ENCODE data around the gene ZNF577. TPM values are rescaled to one million over a fixed set of nuclear protein-coding genes. Genes with fewer than 3 reads are reported as not detected.

Gene ZNF577
- total RNA-seq, 2 donors from 2014 or later: 14.5 to 30.4 TPM

DNA sequence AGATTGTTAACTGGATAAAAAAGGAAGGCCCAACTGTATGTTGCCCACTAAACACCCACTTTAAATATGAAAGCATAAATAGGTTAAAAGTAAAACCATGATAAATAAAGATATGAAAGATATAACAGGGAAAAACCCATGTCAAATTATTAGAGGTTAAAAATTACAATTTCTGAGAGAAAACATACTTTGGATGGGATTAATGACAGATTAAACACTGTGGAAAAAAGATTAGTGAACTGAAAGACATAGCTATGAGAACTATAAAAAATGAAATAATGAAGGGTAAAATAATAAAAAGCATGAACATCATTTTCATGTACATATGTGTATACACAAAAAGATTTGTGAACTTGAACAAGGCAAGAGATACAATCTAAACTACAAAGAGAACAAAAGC lies 2.2 kb upstream of the ZNF577 start:
- Histone ChIP-seq H3K4me3 (no peak overlapping the region), H3K4me1 (ENCODE audit: control insufficient read depth in 1 of 2, low read depth in 2 of 2) (peaks cover 0 to 7% of the 10 kb centered on the region in 2 donors), H3K27ac (no peak overlapping the region), H3K27me3 (replicated peaks; ENCODE audit: insufficient read depth) (no peaks in the 10 kb centered on the region), H3K9me3 (peaks cover 60% of the 10 kb centered on the region), H3K36me3 (peaks cover 48% of the 10 kb centered on the region)
- ATAC-seq (ENCODE audit: insufficient number of reproducible peaks, low FRiP score, low read depth) (no peak), DNase-seq (ENCODE audit: low spot score) (no peak)
- TF ChIP-seq, protein P1, sequence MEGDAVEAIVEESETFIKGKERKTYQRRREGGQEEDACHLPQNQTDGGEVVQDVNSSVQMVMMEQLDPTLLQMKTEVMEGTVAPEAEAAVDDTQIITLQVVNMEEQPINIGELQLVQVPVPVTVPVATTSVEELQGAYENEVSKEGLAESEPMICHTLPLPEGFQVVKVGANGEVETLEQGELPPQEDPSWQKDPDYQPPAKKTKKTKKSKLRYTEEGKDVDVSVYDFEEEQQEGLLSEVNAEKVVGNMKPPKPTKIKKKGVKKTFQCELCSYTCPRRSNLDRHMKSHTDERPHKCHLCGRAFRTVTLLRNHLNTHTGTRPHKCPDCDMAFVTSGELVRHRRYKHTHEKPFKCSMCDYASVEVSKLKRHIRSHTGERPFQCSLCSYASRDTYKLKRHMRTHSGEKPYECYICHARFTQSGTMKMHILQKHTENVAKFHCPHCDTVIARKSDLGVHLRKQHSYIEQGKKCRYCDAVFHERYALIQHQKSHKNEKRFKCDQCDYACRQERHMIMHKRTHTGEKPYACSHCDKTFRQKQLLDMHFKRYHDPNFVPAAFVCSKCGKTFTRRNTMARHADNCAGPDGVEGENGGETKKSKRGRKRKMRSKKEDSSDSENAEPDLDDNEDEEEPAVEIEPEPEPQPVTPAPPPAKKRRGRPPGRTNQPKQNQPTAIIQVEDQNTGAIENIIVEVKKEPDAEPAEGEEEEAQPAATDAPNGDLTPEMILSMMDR (IDR thresholded peaks at IDR 0.05): no peak

DNA sequence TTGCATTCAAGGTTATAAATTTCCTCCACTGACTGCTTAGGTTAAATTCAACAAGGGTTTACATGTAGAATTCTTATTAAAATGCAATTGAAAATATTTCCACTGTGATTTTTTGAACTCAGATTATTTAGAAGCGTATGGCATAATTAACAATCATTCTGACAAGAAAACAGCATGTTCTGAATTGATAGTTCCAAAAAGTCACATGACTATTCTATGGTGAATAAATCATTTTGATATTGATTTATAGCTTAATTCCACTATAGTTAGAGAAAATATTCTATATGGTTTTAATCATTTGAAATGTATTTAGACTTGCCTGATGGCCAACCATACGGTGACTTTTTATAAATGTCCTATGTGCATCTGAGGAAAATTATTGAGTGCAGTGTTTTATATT lies 3.0 kb downstream of the ZNF577 start:
- Histone ChIP-seq H3K27ac (no peak overlapping the region), H3K4me1 (ENCODE audit: control insufficient read depth in 1 of 2, low read depth in 2 of 2) (peaks cover 0 to 7% of the 10 kb centered on the region in 2 donors), H3K4me3 (no peak overlapping the region), H3K9me3 (peaks cover 13% of the 10 kb centered on the region), H3K27me3 (replicated peaks; ENCODE audit: insufficient read depth) (no peaks in the 10 kb centered on the region), H3K36me3 (peaks cover 11% of the 10 kb centered on the region)
- no peak for ATAC-seq (ENCODE audit: insufficient number of reproducible peaks, low FRiP score, low read depth)
- TF ChIP-seq, protein P1 (IDR thresholded peaks at IDR 0.05): no peak
- DNase-seq (ENCODE audit: low spot score): no peak

DNA sequence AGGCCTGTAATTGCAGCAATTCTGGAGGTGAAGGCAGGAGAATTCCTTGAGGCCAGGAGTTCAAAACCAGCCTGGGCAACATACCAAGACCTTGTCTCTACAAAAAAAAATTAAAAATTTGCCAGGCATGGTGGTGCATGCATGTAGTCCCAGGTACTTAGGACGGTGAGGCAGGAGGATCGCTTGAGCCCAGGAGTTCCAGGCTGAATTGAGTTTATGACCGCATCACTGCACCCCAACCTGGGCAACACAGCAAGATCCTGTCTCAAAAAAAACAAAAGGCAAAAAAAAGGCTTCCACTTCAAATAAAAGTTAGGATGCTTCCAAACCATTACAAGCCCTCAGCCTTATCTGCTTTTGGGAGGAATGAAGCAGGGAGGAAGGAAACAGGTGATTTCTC lies 5.2 kb downstream of the ZNF577 start:
- H3K36me3 ChIP-seq: peaks cover 31% of the 10 kb centered on the region
- no peak for ATAC-seq (ENCODE audit: insufficient number of reproducible peaks, low FRiP score, low read depth)
- H3K4me3 ChIP-seq: no peak overlapping the region
- TF ChIP-seq, protein P1 (IDR thresholded peaks at IDR 0.05): no peak
- no peak for DNase-seq (ENCODE audit: low spot score)
- no peaks in the 10 kb centered on the region for H3K27me3 ChIP-seq (replicated peaks; ENCODE audit: insufficient read depth)
- peaks cover 20% of the 10 kb centered on the region for H3K9me3 ChIP-seq
- H3K4me1 ChIP-seq (ENCODE audit: control insufficient read depth in 1 of 2, low read depth in 2 of 2): peaks cover 0 to 7% of the 10 kb centered on the region in 2 donors
- no peak overlapping the region for H3K27ac ChIP-seq

DNA sequence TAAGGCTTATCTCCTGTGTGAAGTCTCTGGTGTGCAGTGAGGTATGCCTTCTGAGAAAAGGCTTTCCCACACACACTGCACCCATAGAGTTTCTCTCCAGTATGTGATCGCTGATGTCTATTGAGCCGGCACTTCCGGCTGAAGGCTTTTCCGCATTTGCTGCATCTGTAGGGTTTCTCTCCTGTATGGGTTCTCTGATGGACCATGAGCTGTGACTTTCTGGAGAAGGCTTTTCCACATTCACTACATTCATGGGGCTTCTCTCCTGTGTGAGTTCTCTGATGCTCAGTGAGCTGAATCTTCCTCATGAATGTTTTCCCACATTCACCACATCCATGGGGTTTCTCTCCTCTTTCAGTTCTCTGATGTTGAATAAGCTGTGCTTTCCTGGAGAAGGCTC lies 14.7 kb downstream of the ZNF577 start:
- DNase-seq (ENCODE audit: low spot score) (no peak), ATAC-seq (ENCODE audit: insufficient number of reproducible peaks, low FRiP score, low read depth) (no peak)
- H3K9me3 ChIP-seq: peaks cover 90% of the 10 kb centered on the region
- no peak overlapping the region for H3K27ac ChIP-seq
- TF ChIP-seq, protein P1 (IDR thresholded peaks at IDR 0.05): no peak
- H3K4me3 ChIP-seq: peak overlapping the region; percentile 9
- H3K36me3 ChIP-seq: peaks cover 60% of the 10 kb centered on the region
- no peaks in the 10 kb centered on the region for H3K27me3 ChIP-seq (replicated peaks; ENCODE audit: insufficient read depth)
- no peaks in the 10 kb centered on the region for H3K4me1 ChIP-seq (ENCODE audit: control insufficient read depth in 1 of 2, low read depth in 2 of 2)

DNA sequence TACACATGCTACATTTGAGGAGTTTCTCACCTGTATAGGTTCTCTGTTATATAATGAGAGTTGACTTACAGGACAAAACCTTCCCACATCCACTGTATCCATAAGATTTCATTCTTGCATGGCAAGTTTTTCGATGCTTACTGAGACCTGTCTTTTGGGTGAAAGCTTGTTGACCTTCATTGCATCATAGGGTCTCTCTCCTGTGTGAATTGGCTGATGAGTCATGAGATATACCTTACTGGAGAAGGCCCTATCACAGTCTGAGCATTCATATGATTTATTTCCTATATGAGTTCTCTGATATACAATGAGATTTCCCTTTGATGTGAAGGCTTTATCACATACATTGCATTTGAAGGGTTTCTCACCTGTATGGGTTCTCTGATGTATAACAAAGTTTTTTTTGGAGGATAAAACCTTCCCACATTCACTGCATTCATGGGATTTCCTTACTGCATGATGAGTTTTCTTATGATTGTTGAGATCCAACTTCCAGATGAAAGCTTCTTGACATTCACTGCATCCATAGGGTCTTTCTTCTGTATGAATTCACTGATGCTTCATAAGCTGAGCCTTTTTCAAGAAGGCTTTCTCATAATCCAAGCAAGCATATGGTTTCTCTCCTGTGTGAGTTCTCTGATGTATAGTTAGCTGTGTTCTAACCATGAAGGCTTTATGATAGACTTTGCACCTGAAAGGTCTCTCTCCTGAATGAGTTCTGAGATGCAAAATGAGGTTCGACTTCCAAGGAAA lies 25.7 kb downstream of the ZNF577 start:
- Histone ChIP-seq H3K27me3 (replicated peaks; ENCODE audit: insufficient read depth) (no peaks in the 10 kb centered on the region), H3K27ac (no peak overlapping the region), H3K4me3 (no peak overlapping the region), H3K9me3 (peaks cover 95% of the 10 kb centered on the region), H3K4me1 (ENCODE audit: control insufficient read depth in 1 of 2, low read depth in 2 of 2) (no peaks in the 10 kb centered on the region), H3K36me3 (peaks cover 6% of the 10 kb centered on the region)
- DNase-seq (ENCODE audit: low spot score): no peak
- TF ChIP-seq, protein P1 (IDR thresholded peaks at IDR 0.05): no peak
- no peak for ATAC-seq (ENCODE audit: insufficient number of reproducible peaks, low FRiP score, low read depth)
